ENCODE measurements around the gene LRGUK. TPM values are rescaled to one million over a fixed set of nuclear protein-coding genes. Genes with fewer than 3 reads are reported as not detected.

LRGUK gene
- total RNA-seq, 4 donors from 2014 or later, result 0.08 to 0.61 (median 0.39) TPM

- intact Hi-C loops (cut with DNase I), result no loop called here
- 54 to 65% methylated on average over 14 to 18 of the region's 18 CpGs for WGBS, 2 donors
- H3K9me3 ChIP-seq, result no peaks in the 10 kb centered on the region
- peak; percentile 52 to 79 (median 76) for TF ChIP-seq CTCF (IDR thresholded peaks at IDR 0.05)
- TF ChIP-seq POLR2A (IDR thresholded peaks at IDR 0.05), result no peak
- DNase-seq, result no peak
- no peaks in the 10 kb centered on the region for H3K4me1 ChIP-seq
- no peaks in the 10 kb centered on the region for H3K36me3 ChIP-seq
- H3K4me3 ChIP-seq, result no peak overlapping the region
- H3K27ac ChIP-seq, result no peak overlapping the region
- no peaks in the 10 kb centered on the region for H3K27me3 ChIP-seq
Measured at GRCh38 chr7:134140889-134141867, 14.0 kb downstream of the LRGUK start.

- intact Hi-C loops (cut with DNase I), result no loop called here
Measured at GRCh38 chr7:134141868-134142264, 14.7 kb downstream of the LRGUK start.

GRCh38 chr7:134153493-134154136 lies 26.5 kb downstream of the LRGUK start:
- Histone ChIP-seq H3K9me3 (no peaks in the 10 kb centered on the region), H3K4me3 (no peak overlapping the region), H3K4me1 (no peaks in the 10 kb centered on the region), H3K27me3 (no peaks in the 10 kb centered on the region), H3K36me3 (no peaks in the 10 kb centered on the region), H3K27ac (no peak overlapping the region)
- no peak for TF ChIP-seq POLR2A (IDR thresholded peaks at IDR 0.05)
- TF ChIP-seq CTCF (IDR thresholded peaks at IDR 0.05), result no peak
- no peak for DNase-seq
- WGBS, 2 donors, result 70 to 75% methylated on average over 3 of the region's 3 CpGs
- intact Hi-C loops (cut with DNase I), result no loop called here

More at GRCh38 chr7:134141868-134142264, 14.7 kb downstream of the LRGUK start:
- H3K36me3 ChIP-seq, result no peaks in the 10 kb centered on the region
- H3K27me3 ChIP-seq, result no peaks in the 10 kb centered on the region
- no peak for TF ChIP-seq POLR2A (IDR thresholded peaks at IDR 0.05)
- WGBS, 2 donors, result 72% methylated on average over 5 of the region's 5 CpGs
- DNase-seq, result no peak
- no peaks in the 10 kb centered on the region for H3K9me3 ChIP-seq
- H3K4me1 ChIP-seq, result no peaks in the 10 kb centered on the region
- no peak overlapping the region for H3K27ac ChIP-seq
- no peak overlapping the region for H3K4me3 ChIP-seq

GRCh38 chr7:134154581-134155130 lies 27.5 kb downstream of the LRGUK start:
- TF ChIP-seq CTCF (IDR thresholded peaks at IDR 0.05), result no peak
- TF ChIP-seq POLR2A (IDR thresholded peaks at IDR 0.05), result no peak
- DNase-seq, result no peak
- H3K9me3 ChIP-seq, result no peaks in the 10 kb centered on the region

GRCh38 chr7:134155206-134155605 lies 28.1 kb downstream of the LRGUK start:
- no peak overlapping the region for H3K4me3 ChIP-seq
- no peaks in the 10 kb centered on the region for H3K4me1 ChIP-seq
- no peak overlapping the region for H3K27ac ChIP-seq
- TF ChIP-seq POLR2A (IDR thresholded peaks at IDR 0.05) (no peak), CTCF (IDR thresholded peaks at IDR 0.05) (no peak)
- no peak for DNase-seq
- H3K9me3 ChIP-seq, result no peaks in the 10 kb centered on the region
- intact Hi-C loops (cut with DNase I), result no loop called here
- H3K27me3 ChIP-seq, result no peaks in the 10 kb centered on the region
- 57 to 72% methylated on average over 2 of the region's 2 CpGs for WGBS, 2 donors
- H3K36me3 ChIP-seq, result no peaks in the 10 kb centered on the region

More at GRCh38 chr7:134154581-134155130, 27.5 kb downstream of the LRGUK start:
- 74 to 85% methylated on average over 2 of the region's 2 CpGs for WGBS, 2 donors
- no peaks in the 10 kb centered on the region for H3K36me3 ChIP-seq
- no peak overlapping the region for H3K27ac ChIP-seq
- no peak overlapping the region for H3K4me3 ChIP-seq
- intact Hi-C loops (cut with DNase I), result no loop called here
- no peaks in the 10 kb centered on the region for H3K27me3 ChIP-seq
- H3K4me1 ChIP-seq, result no peaks in the 10 kb centered on the region

All from esophagus squamous epithelium (tissue), 5 donors.